Head of caudate nucleus (tissue), 42 donors: ENCODE data around the gene MYO9A.

Experiments
- DNase-seq, 42 donors: peaks; one replicate each; pipeline versions ENCODE4 v3.0.0 to v3.0.0-alpha.2; 2020 to 2021; ENCODE audit warnings: mixed read lengths in 7 of 42
- intact Hi-C: fragments of 100-400 bp; cut with DNase I; formaldehyde crosslinking; loops from one replicate; pipeline ENCODE4 v1.15.0; 2022

Gene MYO9A

GRCh38 chr15:72118017-72118978 is at the start of gene MYO9A, which contains the start of gene SENP8:
Gene MYO9A, minus strand, starts transcription at chr15:72118150. Its CDS starts 71,587 bp downstream, at chr15:72046563.
Gene SENP8, plus strand, starts transcription at chr15:72118403. Its CDS starts 21,221 bp downstream, at chr15:72139624.
- intact Hi-C loops: no loop called here
- peak; percentile 89 to 99 (median 96) for DNase-seq

- no peak for DNase-seq
These were observed 49.5 kb upstream of the MYO9A start for GRCh38 chr15:72167445-72167844.

GRCh38 chr15:72166716-72167417 is 48.9 kb upstream of the MYO9A start:
- intact Hi-C loops: no loop called here
- DNase-seq: no peak

More at GRCh38 chr15:72167445-72167844, 49.5 kb upstream of the MYO9A start:
- intact Hi-C loops: no loop called here

GRCh38 chr15:72163719-72164118 is 45.8 kb upstream of the MYO9A start:
- DNase-seq: peak in 24 of 42 donors; percentile 8 to 87 (median 54)

GRCh38 chr15:72162569-72162968 is 44.6 kb upstream of the MYO9A start:
- intact Hi-C loops: no loop called here
- peak in 1 of 42 donors; percentile 14 for DNase-seq

More at GRCh38 chr15:72163719-72164118, 45.8 kb upstream of the MYO9A start:
- intact Hi-C loops: no loop called here

GRCh38 chr15:72161361-72162132 is 43.6 kb upstream of the MYO9A start:
- intact Hi-C loops: no loop called here
- DNase-seq: peak in 6 of 42 donors; percentile 16 to 47 (median 32)

GRCh38 chr15:72160696-72161245 is 42.8 kb upstream of the MYO9A start:
- peak in 1 of 42 donors; percentile 14 for DNase-seq
- intact Hi-C loops: no loop called here

GRCh38 chr15:72156928-72157327 is 39.0 kb upstream of the MYO9A start:
- no peak for DNase-seq
- intact Hi-C loops: loop anchor here (10.0 kb wide), 3 partner anchors 372 to 712 kb away; no protein-coding TSS in a partner anchor

GRCh38 chr15:72155635-72156616 is 38.0 kb upstream of the MYO9A start:
- peak; percentile 76 to 96 (median 92) for DNase-seq
- intact Hi-C loops: loop anchor here (10.0 kb wide), 3 partner anchors 371 to 711 kb away; no protein-coding TSS in a partner anchor

GRCh38 chr15:72155003-72155621 is 37.2 kb upstream of the MYO9A start:
- intact Hi-C loops: loop anchor here (10.0 kb wide), 3 partner anchors 370 to 710 kb away; no protein-coding TSS in a partner anchor
- DNase-seq: peak; percentile 48 to 89 (median 72)

- peak in 11 of 42 donors; percentile 22 to 75 (median 48) for DNase-seq
- intact Hi-C loops: loop anchor here (10.0 kb wide), 3 partner anchors 370 to 710 kb away; no protein-coding TSS in a partner anchor
These were observed 36.4 kb upstream of the MYO9A start for GRCh38 chr15:72154316-72154715.

- intact Hi-C loops: loop anchor here (10.0 kb wide), 3 partner anchors 369 to 709 kb away; no protein-coding TSS in a partner anchor
- no peak for DNase-seq
These were observed 35.5 kb upstream of the MYO9A start for GRCh38 chr15:72153269-72154000.

- DNase-seq: no peak
- intact Hi-C loops: no loop called here
These were observed 29.5 kb upstream of the MYO9A start for GRCh38 chr15:72147418-72147817.

GRCh38 chr15:72146934-72147333 is 29.0 kb upstream of the MYO9A start:
- no peak for DNase-seq
- intact Hi-C loops: no loop called here

- intact Hi-C loops: no loop called here
- DNase-seq: peak in 26 of 42 donors; percentile 24 to 85 (median 56)
These were observed 28.3 kb upstream of the MYO9A start for GRCh38 chr15:72146221-72146620.
